NCI-H1694 treated with DMSO at 0.1 percent for 48 hours (cell line): ENCODE measurements around the gene CDKAL1.
"Not testable (repeated sequence)": the region's sequence is repeated elsewhere in the genome, so short reads cannot be mapped to it uniquely, and the experiment has no call there.

Source experiments
- DNase-seq: peaks from one replicate; lab custom pipeline; 2025; lab: John Stamatoyannopoulos, UW

Gene CDKAL1

GRCh38 chr6:20534295-20535262 lies at the start of gene CDKAL1:
TSS of gene CDKAL1 (plus strand) at chr6:20534457. CDS start at chr6:20546351, 11,894 bp downstream.
- DNase-seq: peak; percentile 74

- DNase-seq: no peak
Measured at GRCh38 chr6:20486641-20487040, 47.6 kb upstream of the CDKAL1 start.

- no peak for DNase-seq
Measured at GRCh38 chr6:20487669-20488375, 46.4 kb upstream of the CDKAL1 start.

GRCh38 chr6:20490591-20490990 lies 43.7 kb upstream of the CDKAL1 start:
- no peak for DNase-seq

GRCh38 chr6:20492099-20492498 lies 42.2 kb upstream of the CDKAL1 start:
- no peak for DNase-seq

GRCh38 chr6:20497216-20498040 lies 36.8 kb upstream of the CDKAL1 start:
- peak; percentile 83 for DNase-seq

GRCh38 chr6:20498041-20498385 lies 36.2 kb upstream of the CDKAL1 start:
- DNase-seq: no peak

- DNase-seq: no peak
Measured at GRCh38 chr6:20509212-20509611, 25.0 kb upstream of the CDKAL1 start.

GRCh38 chr6:20511852-20512251 lies 22.4 kb upstream of the CDKAL1 start:
- no peak for DNase-seq

- not testable (repeated sequence) for DNase-seq
Measured at GRCh38 chr6:20525208-20525607, 9.0 kb upstream of the CDKAL1 start.

- DNase-seq: peak; percentile 59
Measured at GRCh38 chr6:20529086-20529448, 5.2 kb upstream of the CDKAL1 start.

- DNase-seq: no peak
Measured at GRCh38 chr6:20532881-20533280, 1.4 kb upstream of the CDKAL1 start.

- no peak for DNase-seq
Measured at GRCh38 chr6:20533746-20534294, 437 bp upstream of the CDKAL1 start.

GRCh38 chr6:20538131-20538662 lies 3.9 kb downstream of the CDKAL1 start:
- DNase-seq: no peak

GRCh38 chr6:20538907-20539306 lies 4.7 kb downstream of the CDKAL1 start:
- no peak for DNase-seq

GRCh38 chr6:20539387-20539786 lies 5.1 kb downstream of the CDKAL1 start:
- DNase-seq: no peak

GRCh38 chr6:20540683-20541082 lies 6.4 kb downstream of the CDKAL1 start:
- DNase-seq: no peak

- no peak for DNase-seq
Measured at GRCh38 chr6:20541382-20541781, 7.1 kb downstream of the CDKAL1 start.

- DNase-seq: no peak
Measured at GRCh38 chr6:20542927-20543602, 8.8 kb downstream of the CDKAL1 start.

- no peak for DNase-seq
Measured at GRCh38 chr6:20548264-20548663, 14.0 kb downstream of the CDKAL1 start.

GRCh38 chr6:20549398-20549797 lies 15.1 kb downstream of the CDKAL1 start:
- DNase-seq: not testable (repeated sequence)
